ENCODE results near the gene AMDHD2. TPM values are rescaled to one million over a fixed set of nuclear protein-coding genes. Genes with fewer than 3 reads are reported as not detected.

The AMDHD2 gene
- total and polyA plus RNA-seq, 2 of the 13 experiments (the other 11 are each of a cell fraction or from before 2014, with no cell fraction given), result 33.5 to 39.1 TPM

DNA sequence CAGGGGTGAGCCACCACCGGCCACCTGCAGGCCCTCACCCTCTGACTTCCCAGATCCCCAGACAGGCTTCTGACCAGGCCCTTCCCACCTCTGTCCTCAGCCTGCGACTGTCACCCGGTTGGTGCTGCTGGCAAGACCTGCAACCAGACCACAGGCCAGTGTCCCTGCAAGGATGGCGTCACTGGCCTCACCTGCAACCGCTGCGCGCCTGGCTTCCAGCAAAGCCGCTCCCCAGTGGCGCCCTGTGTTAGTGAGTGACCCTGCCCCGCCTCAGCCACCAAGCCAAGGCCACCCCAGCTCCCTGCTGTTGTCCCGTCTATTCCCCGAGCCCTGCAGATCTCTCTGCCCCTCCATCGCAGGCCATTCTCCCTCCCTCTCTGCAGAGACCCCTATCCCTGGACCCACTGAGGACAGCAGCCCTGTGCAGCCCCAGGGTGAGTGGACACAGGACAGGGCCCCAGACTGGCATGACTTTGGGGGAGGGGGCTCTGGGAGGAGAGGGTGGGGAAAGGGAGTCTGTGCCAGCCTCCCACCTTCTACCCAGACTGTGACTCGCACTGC, 47.2 kb upstream of the AMDHD2 start (continued):
- TF ChIP-seq ZNF572 (CRISPR knock-in tag; IDR thresholded peaks at IDR 0.05) (peak; percentile 48; the same call in 1 of the 2 replicates), SRSF4 (IDR thresholded peaks at IDR 0.05; ENCODE audit: low read depth, low read length, poor library complexity, severe bottlenecking) (no peak), PPARG (CRISPR knock-in tag; conservative IDR thresholded peaks at IDR 0.05) (no peak)

DNA sequence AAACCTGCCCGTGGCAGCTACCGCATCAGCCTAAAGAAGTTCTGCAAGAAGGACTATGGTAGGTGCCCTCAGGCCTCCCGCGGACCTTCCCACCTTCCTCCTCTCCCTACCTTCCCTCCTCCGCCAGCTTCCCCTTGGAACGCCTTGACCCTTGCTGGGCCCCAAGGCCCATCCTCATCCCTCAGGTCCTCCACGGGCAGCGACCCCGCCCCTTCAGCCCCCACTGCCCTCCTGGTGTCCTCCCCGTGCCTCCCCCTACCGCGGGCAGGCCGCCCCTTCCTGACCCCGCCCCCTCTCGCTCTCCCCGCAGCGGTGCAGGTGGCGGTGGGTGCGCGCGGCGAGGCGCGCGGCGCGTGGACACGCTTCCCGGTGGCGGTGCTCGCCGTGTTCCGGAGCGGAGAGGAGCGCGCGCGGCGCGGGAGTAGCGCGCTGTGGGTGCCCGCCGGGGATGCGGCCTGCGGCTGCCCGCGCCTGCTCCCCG, 46.7 kb upstream of the AMDHD2 start:
- 1% methylated on average over 16 of the region's 49 CpGs for WGBS (ENCODE audit: low lambda C conversion rate)
- H4K20me1 ChIP-seq (ENCODE audit: insufficient read depth, low read length), result peaks cover 14% of the 10 kb centered on the region
- peaks cover 8 to 22% of the 10 kb centered on the region in 2 experiments for H3K27me3 ChIP-seq (ENCODE audit: control insufficient read depth in 1 of 2, insufficient read depth in 2 of 2, low read length in 2 of 2)
- no peak for FAIRE-seq
- H2AFZ ChIP-seq (ENCODE audit: low read length), result no peak overlapping the region
- peak overlapping the region; percentile 89 for H3K4me2 ChIP-seq (ENCODE audit: low read depth, low read length)
- H3K27ac ChIP-seq (ENCODE audit: extremely low read length, insufficient read depth, low read length), result no peak overlapping the region
- no peak for ATAC-seq
- H3K9me3 ChIP-seq (ENCODE audit: low read length), result no peaks in the 10 kb centered on the region
- H3K79me2 ChIP-seq (ENCODE audit: insufficient read depth, low read length), result peaks cover 9% of the 10 kb centered on the region
- intact Hi-C loops (cut with micrococcal nuclease; ENCODE audit: unreplicated experiment) (loop anchor here (5.0 kb wide), 1 partner anchor 41 kb away; no protein-coding TSS in a partner anchor), in situ Hi-C loops (cut with HindIII; ENCODE audit: extremely low pct_ligation_motif_present, low pct_unique_long_range_greater_than_20kb) (no loop called here)
- DNase-seq (ENCODE audit: low spot score), result no peak
- H3K4me1 ChIP-seq (ENCODE audit: insufficient read depth, low read length), result peaks cover 74% of the 10 kb centered on the region
- ChIA-PET POLR2A (no interaction called here), CTCF (ENCODE audit: low intra/inter-chr PET ratio, low total read pairs) (no interaction called here)
- peak overlapping the region; percentile 38 to 85 (median 79); a peak in 5 of 6 replicates for H3K4me3 ChIP-seq (replicated peaks in 1 of 3; ENCODE audit: insufficient read depth in 1 of 3, low read depth in 2 of 3, low read length in 3 of 3)
- no peaks in the 10 kb centered on the region for H3K36me3 ChIP-seq (replicated peaks in 1 of 2; ENCODE audit: control insufficient read depth in 1 of 2, insufficient read depth in 2 of 2, low read length in 2 of 2)
- no TSS peak for BruUV-seq (replicated peaks)
- no peak overlapping the region for H3K9ac ChIP-seq (ENCODE audit: insufficient read depth, low read depth, low read length)
- TF ChIP-seq RFXAP (CRISPR knock-in tag; IDR thresholded peaks at IDR 0.05; ENCODE audit: borderline replicate concordance) (no peak), TCF7 (IDR thresholded peaks at IDR 0.05; ENCODE audit: low read depth) (no peak), ZFP37 (CRISPR knock-in tag; IDR thresholded peaks at IDR 0.05; ENCODE audit: borderline replicate concordance) (no peak)
- TF ChIP-seq, protein P1, sequence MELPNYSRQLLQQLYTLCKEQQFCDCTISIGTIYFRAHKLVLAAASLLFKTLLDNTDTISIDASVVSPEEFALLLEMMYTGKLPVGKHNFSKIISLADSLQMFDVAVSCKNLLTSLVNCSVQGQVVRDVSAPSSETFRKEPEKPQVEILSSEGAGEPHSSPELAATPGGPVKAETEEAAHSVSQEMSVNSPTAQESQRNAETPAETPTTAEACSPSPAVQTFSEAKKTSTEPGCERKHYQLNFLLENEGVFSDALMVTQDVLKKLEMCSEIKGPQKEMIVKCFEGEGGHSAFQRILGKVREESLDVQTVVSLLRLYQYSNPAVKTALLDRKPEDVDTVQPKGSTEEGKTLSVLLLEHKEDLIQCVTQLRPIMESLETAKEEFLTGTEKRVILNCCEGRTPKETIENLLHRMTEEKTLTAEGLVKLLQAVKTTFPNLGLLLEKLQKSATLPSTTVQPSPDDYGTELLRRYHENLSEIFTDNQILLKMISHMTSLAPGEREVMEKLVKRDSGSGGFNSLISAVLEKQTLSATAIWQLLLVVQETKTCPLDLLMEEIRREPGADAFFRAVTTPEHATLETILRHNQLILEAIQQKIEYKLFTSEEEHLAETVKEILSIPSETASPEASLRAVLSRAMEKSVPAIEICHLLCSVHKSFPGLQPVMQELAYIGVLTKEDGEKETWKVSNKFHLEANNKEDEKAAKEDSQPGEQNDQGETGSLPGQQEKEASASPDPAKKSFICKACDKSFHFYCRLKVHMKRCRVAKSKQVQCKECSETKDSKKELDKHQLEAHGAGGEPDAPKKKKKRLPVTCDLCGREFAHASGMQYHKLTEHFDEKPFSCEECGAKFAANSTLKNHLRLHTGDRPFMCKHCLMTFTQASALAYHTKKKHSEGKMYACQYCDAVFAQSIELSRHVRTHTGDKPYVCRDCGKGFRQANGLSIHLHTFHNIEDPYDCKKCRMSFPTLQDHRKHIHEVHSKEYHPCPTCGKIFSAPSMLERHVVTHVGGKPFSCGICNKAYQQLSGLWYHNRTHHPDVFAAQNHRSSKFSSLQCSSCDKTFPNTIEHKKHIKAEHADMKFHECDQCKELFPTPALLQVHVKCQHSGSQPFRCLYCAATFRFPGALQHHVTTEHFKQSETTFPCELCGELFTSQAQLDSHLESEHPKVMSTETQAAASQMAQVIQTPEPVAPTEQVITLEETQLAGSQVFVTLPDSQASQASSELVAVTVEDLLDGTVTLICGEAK (IDR thresholded peaks at IDR 0.05), result no peak
- TF ChIP-seq, protein P1 (CRISPR knock-in tag; IDR thresholded peaks at IDR 0.05), result 0 out of 2 replicates have a peak, but pooled peaks have one; percentile 13
- TF ChIP-seq, protein P2, sequence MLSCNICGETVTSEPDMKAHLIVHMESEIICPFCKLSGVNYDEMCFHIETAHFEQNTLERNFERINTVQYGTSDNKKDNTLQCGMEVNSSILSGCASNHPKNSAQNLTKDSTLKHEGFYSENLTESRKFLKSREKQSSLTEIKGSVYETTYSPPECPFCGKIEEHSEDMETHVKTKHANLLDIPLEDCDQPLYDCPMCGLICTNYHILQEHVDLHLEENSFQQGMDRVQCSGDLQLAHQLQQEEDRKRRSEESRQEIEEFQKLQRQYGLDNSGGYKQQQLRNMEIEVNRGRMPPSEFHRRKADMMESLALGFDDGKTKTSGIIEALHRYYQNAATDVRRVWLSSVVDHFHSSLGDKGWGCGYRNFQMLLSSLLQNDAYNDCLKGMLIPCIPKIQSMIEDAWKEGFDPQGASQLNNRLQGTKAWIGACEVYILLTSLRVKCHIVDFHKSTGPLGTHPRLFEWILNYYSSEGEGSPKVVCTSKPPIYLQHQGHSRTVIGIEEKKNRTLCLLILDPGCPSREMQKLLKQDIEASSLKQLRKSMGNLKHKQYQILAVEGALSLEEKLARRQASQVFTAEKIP (CRISPR knock-in tag; IDR thresholded peaks at IDR 0.05; ENCODE audit: borderline replicate concordance), result no peak
